BLaER1 treated with 17β-estradiol and CSF1 and Interleukin-3, amounts not matched to agents 10 nM and 100 nM (cell line): ENCODE data around the gene BRAT1.

Experiments
- H3K27ac ChIP-seq, 11 experiments: shearing (Covaris generic); formaldehyde crosslinking; 2 replicates each; pipeline ENCODE4 v1.8.1; 2022
- H3K27me3 ChIP-seq, 11 experiments: shearing (Covaris generic); formaldehyde crosslinking; 2 replicates each; pipeline ENCODE4 v1.8.1; 2022
- H3K36me3 ChIP-seq, 11 experiments: shearing (Covaris generic); formaldehyde crosslinking; 2 replicates each; pipeline ENCODE4 v1.8.1; 2022
- H3K4me1 ChIP-seq, 10 experiments: shearing (Covaris generic); formaldehyde crosslinking; 2 replicates each; pipeline ENCODE4 v1.8.1; 2022
- H3K4me2 ChIP-seq, 11 experiments: shearing (Covaris generic); formaldehyde crosslinking; 2 replicates each; pipeline ENCODE4 v1.8.1; 2022
- H3K4me3 ChIP-seq, 10 experiments: shearing (Covaris generic); formaldehyde crosslinking; 2 replicates each; pipeline ENCODE4 v1.8.1; 2022
- H3K9ac ChIP-seq, 11 experiments: shearing (Covaris generic); formaldehyde crosslinking; 2 replicates each; pipeline ENCODE4 v1.8.1; 2022
- H3K9me3 ChIP-seq, 11 experiments: shearing (Covaris generic); formaldehyde crosslinking; replicated peaks in 1 of 11; 2 replicates each; pipeline ENCODE4 v1.8.1; 2022
- H4K20me1 ChIP-seq, 11 experiments: shearing (Covaris generic); formaldehyde crosslinking; 2 replicates each; pipeline ENCODE4 v1.8.1; 2022
- Cebpa-rat ChIP-seq, 11 experiments: shearing (Covaris generic); IDR thresholded peaks; 2 replicates each; pipeline ENCODE4 v1.8.1; 2022

Gene BRAT1

DNA sequence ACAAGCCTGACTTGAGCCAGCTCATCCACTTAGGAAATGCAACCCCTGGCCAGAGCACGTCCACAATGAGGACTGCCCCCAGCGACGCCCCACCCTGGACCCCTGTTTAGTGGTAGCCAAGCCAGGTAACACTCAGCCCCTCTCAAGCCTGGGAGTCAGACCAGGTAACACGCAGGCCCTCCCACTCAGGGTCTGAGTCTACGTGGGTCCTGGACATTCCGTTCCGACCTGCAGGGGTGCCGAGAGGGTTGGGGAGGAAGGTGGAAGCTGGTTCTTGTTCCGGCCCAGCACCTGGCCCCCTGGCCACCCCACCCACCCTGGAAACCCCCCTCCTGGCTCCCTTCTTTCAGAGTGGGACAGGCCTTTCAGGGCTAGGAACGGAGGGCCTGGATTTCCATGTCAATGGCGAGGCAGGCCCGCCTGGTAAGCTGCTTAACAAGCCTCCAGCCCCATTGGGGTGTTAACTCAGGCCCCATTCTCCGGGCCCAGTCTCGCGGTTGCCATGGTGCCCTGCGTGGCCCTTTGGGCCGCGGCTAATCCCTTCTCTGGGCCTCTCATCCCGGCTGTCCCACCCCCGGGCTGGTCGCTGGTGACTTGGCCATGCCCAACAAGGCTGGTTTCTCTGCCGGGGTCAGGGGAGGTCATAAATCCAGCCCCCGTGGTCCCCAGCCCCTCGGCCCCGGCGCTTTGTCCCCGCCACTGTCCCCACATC is 55.4 kb downstream of the BRAT1 start:
- Histone ChIP-seq H3K4me3 (no peak overlapping the region), H3K27ac (peak overlapping the region in 6 of 11 experiments; percentile 11 to 79 (median 45); a peak in 7 of 22 replicates), H3K9me3 (no peaks in the 10 kb centered on the region), H3K36me3 (no peaks in the 10 kb centered on the region), H3K4me1 (peaks cover 28 to 97% (median 90%) of the 10 kb centered on the region in 10 experiments), H3K27me3 (peaks cover 0 to 37% (median 0%) of the 10 kb centered on the region in 11 experiments; a peak in 4 of 22 replicates), H3K9ac (peak overlapping the region in 2 of 11 experiments; percentile 19 to 66; a peak in 2 of 22 replicates), H3K4me2 (peak overlapping the region in 8 of 11 experiments; percentile 83 to 98 (median 96); a peak in 15 of 22 replicates), H4K20me1 (0 out of 22 replicates have a peak, but pooled peaks cover 0 to 3% (median 0%) of the 10 kb centered on the region in 11 experiments)
- TF ChIP-seq Cebpa-rat (IDR thresholded peaks at IDR 0.05) = no peak

GRCh38 chr7:2499181-2499580 is 56.1 kb downstream of the BRAT1 start:
- Histone ChIP-seq H3K27me3 (peaks cover 0 to 36% (median 0%) of the 10 kb centered on the region in 11 experiments; a peak in 4 of 22 replicates), H3K36me3 (no peaks in the 10 kb centered on the region), H3K4me1 (peaks cover 32 to 97% (median 90%) of the 10 kb centered on the region in 10 experiments), H3K27ac (peak overlapping the region in 7 of 11 experiments; percentile 11 to 79 (median 56); a peak in 12 of 22 replicates), H4K20me1 (0 out of 22 replicates have a peak, but pooled peaks cover 0 to 3% (median 0%) of the 10 kb centered on the region in 11 experiments), H3K4me3 (no peak overlapping the region), H3K9ac (peak overlapping the region in 7 of 11 experiments; percentile 19 to 66 (median 49); a peak in 9 of 22 replicates), H3K4me2 (peak overlapping the region in 10 of 11 experiments; percentile 72 to 96 (median 90); a peak in 19 of 22 replicates), H3K9me3 (no peaks in the 10 kb centered on the region)
- no peak for TF ChIP-seq Cebpa-rat (IDR thresholded peaks at IDR 0.05)

DNA sequence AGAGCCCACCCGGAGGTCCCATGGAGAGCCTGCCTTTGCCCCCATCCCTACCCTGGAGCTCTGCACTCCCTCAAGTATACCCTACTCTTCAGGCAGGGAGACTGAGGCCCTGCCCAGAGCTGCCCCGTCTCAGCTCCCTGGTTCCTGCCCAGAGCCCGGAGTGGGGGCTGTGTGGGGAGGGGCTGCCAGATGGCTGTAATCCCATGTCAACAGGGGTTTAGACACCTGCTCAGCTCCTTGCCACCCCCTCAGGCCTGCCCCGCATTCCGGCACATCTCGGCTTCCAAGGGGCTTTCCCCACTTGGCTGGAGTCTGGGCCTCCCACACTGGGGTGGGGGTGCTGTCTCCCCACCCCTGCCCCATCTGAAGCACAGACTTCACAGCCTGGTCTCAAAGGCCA is 56.6 kb downstream of the BRAT1 start:
- H3K9me3 ChIP-seq = no peaks in the 10 kb centered on the region
- no peak overlapping the region; a peak in 1 of 20 replicates for H3K4me3 ChIP-seq
- H3K9ac ChIP-seq = peak overlapping the region in 9 of 11 experiments; percentile 19 to 66 (median 38); a peak in 12 of 22 replicates
- H4K20me1 ChIP-seq = 0 out of 22 replicates have a peak, but pooled peaks cover 0 to 3% (median 0%) of the 10 kb centered on the region in 11 experiments
- H3K27me3 ChIP-seq = peaks cover 0 to 33% (median 0%) of the 10 kb centered on the region in 11 experiments; a peak in 4 of 22 replicates
- no peak for TF ChIP-seq Cebpa-rat (IDR thresholded peaks at IDR 0.05)
- peak overlapping the region in 7 of 11 experiments; percentile 11 to 79 (median 56); a peak in 13 of 22 replicates for H3K27ac ChIP-seq
- H3K4me1 ChIP-seq = peaks cover 34 to 97% (median 90%) of the 10 kb centered on the region in 10 experiments
- H3K4me2 ChIP-seq = peak overlapping the region; percentile 58 to 96 (median 89); a peak in 21 of 22 replicates
- H3K36me3 ChIP-seq = no peaks in the 10 kb centered on the region

DNA sequence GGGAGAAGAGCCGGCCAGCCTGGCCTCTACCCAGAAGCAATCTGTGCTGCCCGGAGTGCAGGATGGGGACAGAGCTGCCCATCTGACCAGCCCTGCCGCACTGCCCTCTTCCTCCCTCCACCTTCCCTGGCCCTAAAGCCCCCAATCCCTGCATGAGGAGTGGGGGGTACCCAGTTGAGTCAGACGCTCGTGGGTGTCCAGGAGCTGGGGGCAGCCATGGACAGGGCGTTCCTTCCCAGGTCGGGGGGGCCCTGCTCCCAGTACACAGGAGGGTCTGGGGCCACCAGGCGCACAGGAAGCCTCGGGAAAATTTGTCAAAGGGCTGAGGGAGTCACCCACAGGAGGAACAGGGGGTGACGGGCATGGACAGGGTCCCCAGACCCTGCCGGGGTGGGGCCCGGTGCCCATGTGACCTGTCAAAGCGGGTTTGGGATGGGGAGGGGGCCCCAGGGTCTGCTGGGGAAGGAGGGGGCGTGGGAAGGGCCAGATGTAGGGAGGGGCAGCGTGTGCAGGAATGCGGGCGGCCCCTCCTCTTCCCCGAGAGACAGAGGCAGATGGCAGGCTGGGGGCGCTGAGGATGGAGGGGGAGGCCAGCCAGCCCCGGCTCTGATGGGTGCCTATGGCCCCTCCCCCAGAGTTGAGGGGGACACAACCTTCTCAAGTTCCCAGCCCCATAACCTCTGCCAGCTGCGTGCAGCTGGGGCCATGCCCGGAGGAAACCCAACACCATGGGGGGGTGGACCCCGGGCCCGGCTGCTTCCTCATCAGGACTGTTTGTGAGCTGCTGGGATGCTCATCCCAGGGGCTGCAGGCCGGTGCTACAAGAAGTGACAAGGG is 57.6 kb downstream of the BRAT1 start:
- peak overlapping the region in 8 of 11 experiments; percentile 22 to 79 (median 58); a peak in 13 of 22 replicates for H3K27ac ChIP-seq

GRCh38 chr7:2497065-2497464 is 58.3 kb downstream of the BRAT1 start:
- Histone ChIP-seq H3K9me3 (no peaks in the 10 kb centered on the region), H3K4me3 (no peak overlapping the region), H3K4me2 (peak overlapping the region in 10 of 11 experiments; percentile 72 to 96 (median 90); a peak in 19 of 22 replicates), H3K36me3 (no peaks in the 10 kb centered on the region), H3K27me3 (peaks cover 0 to 24% (median 0%) of the 10 kb centered on the region in 11 experiments; a peak in 3 of 22 replicates), H4K20me1 (no peaks in the 10 kb centered on the region), H3K9ac (peak overlapping the region in 4 of 11 experiments; percentile 19 to 66 (median 62); a peak in 7 of 22 replicates), H3K4me1 (peaks cover 30 to 92% (median 84%) of the 10 kb centered on the region in 10 experiments), H3K27ac (peak overlapping the region in 4 of 11 experiments; percentile 43 to 79 (median 62); a peak in 6 of 22 replicates)
- no peak for TF ChIP-seq Cebpa-rat (IDR thresholded peaks at IDR 0.05)

More for the DNA sequence above, 57.6 kb downstream of the BRAT1 start:
- Histone ChIP-seq H3K36me3 (no peaks in the 10 kb centered on the region), H3K4me3 (peak overlapping the region in 2 of 10 experiments; percentile 6 to 13; a peak in 4 of 20 replicates), H3K27me3 (peaks cover 0 to 24% (median 0%) of the 10 kb centered on the region in 11 experiments; a peak in 3 of 22 replicates), H4K20me1 (no peaks in the 10 kb centered on the region), H3K9ac (peak overlapping the region in 7 of 11 experiments; percentile 14 to 66 (median 49); a peak in 11 of 22 replicates), H3K4me1 (peaks cover 30 to 97% (median 90%) of the 10 kb centered on the region in 10 experiments), H3K9me3 (no peaks in the 10 kb centered on the region), H3K4me2 (peak overlapping the region; percentile 58 to 96 (median 89))
- TF ChIP-seq Cebpa-rat (IDR thresholded peaks at IDR 0.05) = no peak

GRCh38 chr7:2496375-2496774 is 58.9 kb downstream of the BRAT1 start:
- H3K9me3 ChIP-seq = no peaks in the 10 kb centered on the region
- no peak overlapping the region for H3K4me3 ChIP-seq
- 0 out of 22 replicates have a peak overlapping the region, but pooled peaks of 1 of the 11 experiments have one; percentile 1 for H3K27ac ChIP-seq
- H4K20me1 ChIP-seq = no peaks in the 10 kb centered on the region
- H3K27me3 ChIP-seq = peaks cover 0 to 24% (median 0%) of the 10 kb centered on the region in 11 experiments; a peak in 3 of 22 replicates
- H3K4me1 ChIP-seq = peaks cover 30 to 85% (median 77%) of the 10 kb centered on the region in 10 experiments
- H3K36me3 ChIP-seq = no peaks in the 10 kb centered on the region
- no peak for TF ChIP-seq Cebpa-rat (IDR thresholded peaks at IDR 0.05)
- peak overlapping the region in 4 of 11 experiments; percentile 12 to 40 (median 18); a peak in 5 of 22 replicates for H3K4me2 ChIP-seq
- no peak overlapping the region; a peak in 1 of 22 replicates for H3K9ac ChIP-seq

DNA sequence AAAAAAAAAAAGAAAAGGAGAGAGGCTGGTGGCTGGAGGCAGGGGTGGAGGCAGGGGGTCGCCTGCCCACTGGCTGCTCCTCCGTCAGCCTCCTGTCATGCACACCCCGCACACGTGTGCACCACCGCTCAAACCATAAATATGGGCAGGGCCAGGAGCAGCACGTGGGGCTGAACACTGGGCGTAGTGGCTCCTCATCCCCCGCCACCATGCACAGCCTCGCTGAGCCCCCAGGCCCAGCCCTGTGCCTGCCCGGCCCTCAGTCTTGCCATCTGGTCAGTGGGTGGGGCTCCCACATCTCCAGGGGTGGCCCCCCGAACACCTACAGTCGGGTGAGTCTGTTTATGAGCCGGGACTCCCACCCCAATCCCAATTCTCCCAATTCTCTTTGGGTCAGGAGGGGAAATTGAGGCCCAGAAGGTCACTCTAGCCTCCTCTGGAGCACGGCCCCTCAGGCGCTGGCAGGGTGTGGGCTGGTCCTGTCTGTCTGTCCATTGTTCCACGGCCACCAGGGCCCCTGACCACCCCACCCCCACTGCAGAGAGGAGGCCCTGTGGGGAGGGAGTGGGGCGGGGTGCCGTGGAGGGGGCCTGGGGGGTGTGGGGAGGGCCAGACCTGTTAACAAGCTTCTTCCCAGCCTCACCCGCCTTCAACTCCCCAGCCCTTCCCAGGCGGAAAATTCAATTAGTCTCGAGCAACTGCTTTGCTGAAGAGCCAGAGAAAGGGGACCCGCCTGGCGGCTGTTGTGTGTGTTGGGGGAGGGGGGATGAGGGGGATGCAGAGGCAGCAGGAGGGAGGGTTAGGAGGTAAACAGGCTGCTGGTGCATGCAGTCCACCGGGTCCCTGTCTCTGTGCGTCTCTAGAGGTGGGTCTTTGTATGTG is 59.7 kb downstream of the BRAT1 start:
- no peak overlapping the region for H3K4me3 ChIP-seq
- no peaks in the 10 kb centered on the region for H3K36me3 ChIP-seq
- TF ChIP-seq Cebpa-rat (IDR thresholded peaks at IDR 0.05) = no peak
- peaks cover 30 to 81% (median 72%) of the 10 kb centered on the region in 10 experiments for H3K4me1 ChIP-seq
- no peaks in the 10 kb centered on the region for H3K9me3 ChIP-seq
- H3K27ac ChIP-seq = peak overlapping the region in 2 of 11 experiments; percentile 32 to 36; a peak in 2 of 22 replicates
- H3K4me2 ChIP-seq = peak overlapping the region in 8 of 11 experiments; percentile 63 to 83 (median 78); a peak in 14 of 22 replicates
- no peak overlapping the region for H3K9ac ChIP-seq
- H3K27me3 ChIP-seq = peaks cover 0 to 24% (median 0%) of the 10 kb centered on the region in 11 experiments; a peak in 3 of 22 replicates
- H4K20me1 ChIP-seq = no peaks in the 10 kb centered on the region
